Smooth muscle cell of the brain vasculature (primary cell): ENCODE data around the gene GFRA3.
"Not testable (repeated sequence)": the region's sequence is repeated elsewhere in the genome, so short reads cannot be mapped to it uniquely, and the experiment has no call there.

ENCODE experiments used
- DNase-seq: peaks from one replicate; pipeline ENCODE4 v3.0.0-alpha.2; 2012; ENCODE audit warnings: low read depth, low spot score

The GFRA3 gene

GRCh38 chr5:138274189-138274853 lies at the start of gene GFRA3:
Gene GFRA3, minus strand, starts transcription at chr5:138274621. Its CDS starts 197 bp downstream, at chr5:138274424.
- no peak for DNase-seq

- not testable (repeated sequence) for DNase-seq
Observed at GRCh38 chr5:138318211-138318610, 43.8 kb upstream of the GFRA3 start.

- DNase-seq: no peak
Observed at GRCh38 chr5:138316355-138316754, 41.9 kb upstream of the GFRA3 start.

GRCh38 chr5:138315751-138316278 lies 41.4 kb upstream of the GFRA3 start:
- DNase-seq: no peak

- DNase-seq: no peak
Observed at GRCh38 chr5:138305797-138306196, 31.4 kb upstream of the GFRA3 start.

GRCh38 chr5:138303372-138303771 lies 29.0 kb upstream of the GFRA3 start:
- DNase-seq: no peak

GRCh38 chr5:138289296-138289695 lies 14.9 kb upstream of the GFRA3 start:
- DNase-seq: no peak

GRCh38 chr5:138287246-138287645 lies 12.8 kb upstream of the GFRA3 start:
- no peak for DNase-seq

GRCh38 chr5:138282920-138283742 lies 8.7 kb upstream of the GFRA3 start:
- peak; percentile 13 for DNase-seq

GRCh38 chr5:138280915-138281314 lies 6.5 kb upstream of the GFRA3 start:
- DNase-seq: no peak

- no peak for DNase-seq
Observed at GRCh38 chr5:138276402-138277054, 2.1 kb upstream of the GFRA3 start.

- DNase-seq: no peak
Observed at GRCh38 chr5:138275895-138276294, 1.5 kb upstream of the GFRA3 start.

- DNase-seq: no peak
Observed at GRCh38 chr5:138275379-138275782, 960 bp upstream of the GFRA3 start.

- no peak for DNase-seq
Observed at GRCh38 chr5:138273834-138274188, 610 bp downstream of the GFRA3 start.

- no peak for DNase-seq
Observed at GRCh38 chr5:138272681-138273080, 1.7 kb downstream of the GFRA3 start.

GRCh38 chr5:138271281-138271680 lies 3.1 kb downstream of the GFRA3 start:
- no peak for DNase-seq

GRCh38 chr5:138264183-138264582 lies 10.2 kb downstream of the GFRA3 start:
- no peak for DNase-seq

- DNase-seq: no peak
Observed at GRCh38 chr5:138263581-138263980, 10.8 kb downstream of the GFRA3 start.

- DNase-seq: no peak
Observed at GRCh38 chr5:138258704-138259292, 15.6 kb downstream of the GFRA3 start.

GRCh38 chr5:138257583-138257982 lies 16.8 kb downstream of the GFRA3 start:
- no peak for DNase-seq

GRCh38 chr5:138252944-138253343 lies 21.5 kb downstream of the GFRA3 start:
- DNase-seq: no peak

- DNase-seq: not testable (repeated sequence)
Observed at GRCh38 chr5:138247800-138248199, 26.6 kb downstream of the GFRA3 start.
